Measurements from ENCODE around the gene TMEM63A. TPM values are rescaled to one million over a fixed set of nuclear protein-coding genes. Genes with fewer than 3 reads are reported as not detected.

The TMEM63A gene
- polyA plus RNA-seq, 1 experiment: 41.8 TPM

DNA sequence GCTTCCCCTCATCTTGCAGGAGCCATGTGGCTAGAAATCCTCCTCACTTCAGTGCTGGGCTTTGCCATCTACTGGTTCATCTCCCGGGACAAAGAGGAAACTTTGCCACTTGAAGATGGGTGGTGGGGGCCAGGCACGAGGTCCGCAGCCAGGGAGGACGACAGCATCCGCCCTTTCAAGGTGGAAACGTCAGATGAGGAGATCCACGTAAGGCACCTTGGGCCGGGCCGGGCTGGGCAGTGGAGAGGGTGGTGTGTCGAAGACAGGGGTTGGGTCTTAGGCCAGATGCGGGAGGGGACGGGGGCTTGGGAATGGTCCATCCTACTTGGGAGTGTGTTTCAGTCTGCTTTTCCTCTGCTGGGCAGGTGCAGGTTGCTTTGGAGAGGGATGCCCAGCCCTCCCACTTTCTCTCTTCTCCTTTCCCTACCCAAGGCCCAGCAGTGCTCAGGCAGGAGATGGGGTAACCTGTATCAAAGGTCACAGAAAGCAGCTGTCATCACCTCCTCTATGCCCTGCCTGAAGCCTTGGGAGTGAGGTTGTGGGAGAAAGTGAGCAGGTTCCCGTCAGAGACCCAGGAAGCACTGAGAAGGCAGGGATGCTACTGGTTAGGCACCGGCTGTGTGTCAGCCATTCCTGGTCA is 53.4 kb downstream of the TMEM63A start:
- Histone ChIP-seq H3K27me3 (ENCODE audit: control insufficient read depth, insufficient read depth, low read length) (no peaks in the 10 kb centered on the region), H3K4me3 (ENCODE audit: low read depth, low read length) (no peak overlapping the region), H3K36me3 (ENCODE audit: control insufficient read depth, insufficient read depth, low read length) (no peaks in the 10 kb centered on the region)
- DNase-seq (ENCODE audit: low read depth): no peak
- ChIA-PET POLR2A (no interaction called here), CTCF (no interaction called here)
- TF ChIP-seq, protein P1, sequence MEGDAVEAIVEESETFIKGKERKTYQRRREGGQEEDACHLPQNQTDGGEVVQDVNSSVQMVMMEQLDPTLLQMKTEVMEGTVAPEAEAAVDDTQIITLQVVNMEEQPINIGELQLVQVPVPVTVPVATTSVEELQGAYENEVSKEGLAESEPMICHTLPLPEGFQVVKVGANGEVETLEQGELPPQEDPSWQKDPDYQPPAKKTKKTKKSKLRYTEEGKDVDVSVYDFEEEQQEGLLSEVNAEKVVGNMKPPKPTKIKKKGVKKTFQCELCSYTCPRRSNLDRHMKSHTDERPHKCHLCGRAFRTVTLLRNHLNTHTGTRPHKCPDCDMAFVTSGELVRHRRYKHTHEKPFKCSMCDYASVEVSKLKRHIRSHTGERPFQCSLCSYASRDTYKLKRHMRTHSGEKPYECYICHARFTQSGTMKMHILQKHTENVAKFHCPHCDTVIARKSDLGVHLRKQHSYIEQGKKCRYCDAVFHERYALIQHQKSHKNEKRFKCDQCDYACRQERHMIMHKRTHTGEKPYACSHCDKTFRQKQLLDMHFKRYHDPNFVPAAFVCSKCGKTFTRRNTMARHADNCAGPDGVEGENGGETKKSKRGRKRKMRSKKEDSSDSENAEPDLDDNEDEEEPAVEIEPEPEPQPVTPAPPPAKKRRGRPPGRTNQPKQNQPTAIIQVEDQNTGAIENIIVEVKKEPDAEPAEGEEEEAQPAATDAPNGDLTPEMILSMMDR (IDR thresholded peaks at IDR 0.05; ENCODE audit: insufficient read depth, low read depth, low read length): no peak

DNA sequence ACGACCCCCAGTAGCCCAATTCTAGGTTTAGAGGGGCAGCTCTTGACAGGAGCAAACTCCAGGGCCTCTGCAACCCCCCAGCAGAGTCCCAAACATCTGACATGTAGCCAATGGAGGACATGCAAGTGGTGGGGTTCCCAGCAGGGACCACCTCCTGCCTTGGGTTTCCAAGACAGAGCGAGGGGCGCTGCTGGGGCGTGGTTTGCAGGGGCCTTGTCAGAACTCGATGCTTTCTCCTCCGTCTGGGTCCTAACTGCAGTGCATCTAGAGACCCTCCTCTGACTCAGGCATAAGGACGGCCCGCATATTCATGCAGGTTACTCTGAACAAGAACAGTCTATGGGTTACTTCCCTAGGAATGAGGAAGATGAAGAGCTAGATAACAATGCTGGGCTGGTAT is 55.1 kb downstream of the TMEM63A start:
- DNase-seq (ENCODE audit: low read depth): no peak
- no peak overlapping the region for H3K4me3 ChIP-seq (ENCODE audit: low read depth, low read length)
- 0 out of 2 replicates have a peak, but pooled peaks cover 2% of the 10 kb centered on the region for H3K36me3 ChIP-seq (ENCODE audit: control insufficient read depth, insufficient read depth, low read length)
- TF ChIP-seq, protein P1 (IDR thresholded peaks at IDR 0.05; ENCODE audit: insufficient read depth, low read depth, low read length): no peak
- ChIA-PET CTCF (interaction anchor here (1.1 to 1.2 kb wide), 2 partner anchors 13 to 352 kb away, joined by 3 to 5 read pairs; no protein-coding TSS in a partner anchor), POLR2A (no interaction called here)
- no peaks in the 10 kb centered on the region for H3K27me3 ChIP-seq (ENCODE audit: control insufficient read depth, insufficient read depth, low read length)

DNA sequence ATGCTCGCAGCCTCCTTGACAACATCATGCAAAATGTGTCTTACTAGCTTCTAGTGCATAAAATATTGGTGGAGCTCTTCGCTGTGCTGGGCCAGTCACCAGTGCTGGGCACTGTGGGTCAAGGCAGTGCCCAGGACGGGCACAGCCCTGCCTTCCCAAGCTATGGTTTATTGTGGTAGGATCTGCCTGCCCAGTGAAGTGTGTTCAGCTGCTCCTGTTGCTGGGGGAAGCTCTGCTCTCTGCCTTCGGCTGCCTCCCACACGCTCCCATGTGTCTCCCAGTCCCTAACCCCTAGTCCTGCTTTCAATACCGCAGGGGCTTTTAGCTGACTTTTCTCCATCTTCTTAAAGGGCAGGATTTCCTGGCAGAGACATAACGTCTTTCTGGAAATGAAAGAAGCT is 56.6 kb downstream of the TMEM63A start:
- TF ChIP-seq, protein P1 (IDR thresholded peaks at IDR 0.05; ENCODE audit: insufficient read depth, low read depth, low read length): no peak
- ChIA-PET POLR2A (interaction anchor here (0.7 kb wide), 1 partner anchor 9 kb away, joined by 3 read pairs; no protein-coding TSS in a partner anchor), CTCF (interaction anchor here (0.7 to 1.0 kb wide), 3 partner anchors 56 to 350 kb away, joined by 3 read pairs; no protein-coding TSS in a partner anchor)
- Histone ChIP-seq H3K4me3 (ENCODE audit: low read depth, low read length) (no peak overlapping the region), H3K36me3 (ENCODE audit: control insufficient read depth, insufficient read depth, low read length) (0 out of 2 replicates have a peak, but pooled peaks cover 2% of the 10 kb centered on the region), H3K27me3 (ENCODE audit: control insufficient read depth, insufficient read depth, low read length) (no peaks in the 10 kb centered on the region)
- no peak for DNase-seq (ENCODE audit: low read depth)

DNA sequence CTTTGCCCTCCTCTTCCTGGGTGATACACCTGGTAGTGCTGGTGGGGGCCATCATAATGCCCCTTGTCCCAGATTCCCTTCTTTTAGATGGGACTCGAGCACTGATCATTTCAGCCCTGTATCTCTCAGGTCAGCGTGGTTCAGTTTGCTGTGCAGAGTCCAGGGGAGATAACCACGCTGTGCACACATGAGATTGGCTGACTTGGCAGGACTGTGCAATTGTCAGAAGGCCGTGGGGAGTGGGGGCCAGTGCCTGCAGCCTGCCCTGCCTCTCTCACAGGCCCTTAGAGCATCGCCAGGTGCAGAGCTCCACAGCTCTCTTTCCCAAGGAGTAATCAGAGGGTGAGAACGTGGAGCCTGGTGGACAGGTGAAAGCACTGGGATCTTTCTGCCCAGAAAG is 57.1 kb downstream of the TMEM63A start:
- ChIA-PET CTCF (no interaction called here), POLR2A (no interaction called here)
- TF ChIP-seq, protein P1 (IDR thresholded peaks at IDR 0.05; ENCODE audit: insufficient read depth, low read depth, low read length): no peak

DNA sequence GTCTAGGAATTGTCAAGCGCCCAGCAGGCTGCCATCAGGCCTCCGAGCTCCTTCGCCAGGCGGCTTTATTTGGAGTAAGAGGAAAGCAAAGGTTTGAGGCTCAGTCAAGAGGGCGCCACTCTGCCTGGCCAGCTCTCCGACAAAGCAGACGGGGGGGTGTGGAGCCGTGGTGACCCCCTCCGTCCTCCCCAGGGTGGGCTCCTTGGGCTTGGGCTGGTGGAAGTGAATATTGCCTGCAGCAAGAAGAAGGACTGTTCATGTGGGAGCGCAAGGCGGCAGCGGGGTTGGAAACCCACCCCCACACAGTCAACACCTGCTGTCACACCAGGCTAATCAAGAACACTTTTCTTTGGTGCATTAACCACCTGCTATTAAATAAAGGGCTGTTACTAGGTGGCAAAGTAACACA is 57.6 kb downstream of the TMEM63A start:
- CTCF ChIA-PET: no interaction called here
- no peak for DNase-seq (ENCODE audit: low read depth)
- Histone ChIP-seq H3K36me3 (ENCODE audit: control insufficient read depth, insufficient read depth, low read length) (0 out of 2 replicates have a peak, but pooled peaks cover 2% of the 10 kb centered on the region), H3K4me3 (ENCODE audit: low read depth, low read length) (no peak overlapping the region), H3K27me3 (ENCODE audit: control insufficient read depth, insufficient read depth, low read length) (no peaks in the 10 kb centered on the region)
- TF ChIP-seq, protein P1 (IDR thresholded peaks at IDR 0.05; ENCODE audit: insufficient read depth, low read depth, low read length): no peak
- POLR2A ChIA-PET: no interaction called here

More for the DNA sequence above, 57.1 kb downstream of the TMEM63A start:
- no peak for DNase-seq (ENCODE audit: low read depth)
- Histone ChIP-seq H3K4me3 (ENCODE audit: low read depth, low read length) (no peak overlapping the region), H3K36me3 (ENCODE audit: control insufficient read depth, insufficient read depth, low read length) (0 out of 2 replicates have a peak, but pooled peaks cover 2% of the 10 kb centered on the region), H3K27me3 (ENCODE audit: control insufficient read depth, insufficient read depth, low read length) (no peaks in the 10 kb centered on the region)
